Lung microvascular endothelial cell (primary cell): ENCODE results near the gene MAMDC2. TPM values are rescaled to one million over a fixed set of nuclear protein-coding genes. Genes with fewer than 3 reads are reported as not detected.
"Not testable (repeated sequence)": the region's sequence is repeated elsewhere in the genome, so short reads cannot be mapped to it uniquely, and the experiment has no call there.

ENCODE experiments used
- DNase-seq, 2 donors: peaks; one replicate each; pipeline versions ENCODE4 v3.0.0 to v3.0.0-alpha.2; 2010; ENCODE audit warnings: low read depth in 2 of 2
- total RNA-seq: library from RNA; depleted of rRNA; stranded (reverse); fragments of >200 nt; gene quantifications from 2 replicates; pipeline ENCODE4 v1.2.1, GENCODE V29; 2014

The MAMDC2 gene
- total RNA-seq, 1 donor from 2014 or later, result 0.79 TPM

DNA sequence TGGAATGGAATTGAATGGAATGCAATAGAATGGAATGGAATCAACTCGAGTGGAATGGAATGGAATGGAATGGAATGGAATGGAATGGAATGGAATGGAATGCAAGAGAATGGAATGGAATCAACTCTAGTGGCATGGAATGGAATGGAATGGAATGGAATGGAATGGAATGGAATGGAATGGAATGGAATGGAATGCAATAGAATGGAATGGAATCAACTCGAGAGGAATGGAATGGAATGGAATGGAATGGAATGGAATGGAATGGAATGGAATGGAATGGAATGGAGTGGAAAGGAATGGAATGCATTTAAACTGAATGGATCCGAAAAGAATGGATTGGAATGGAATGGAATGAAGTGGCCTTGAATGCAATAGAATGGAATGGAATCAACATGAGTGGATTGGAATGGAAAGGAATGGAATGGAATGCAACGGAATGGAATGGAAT is 5.5 kb upstream of the MAMDC2 start:
- not testable (repeated sequence) for DNase-seq

DNA sequence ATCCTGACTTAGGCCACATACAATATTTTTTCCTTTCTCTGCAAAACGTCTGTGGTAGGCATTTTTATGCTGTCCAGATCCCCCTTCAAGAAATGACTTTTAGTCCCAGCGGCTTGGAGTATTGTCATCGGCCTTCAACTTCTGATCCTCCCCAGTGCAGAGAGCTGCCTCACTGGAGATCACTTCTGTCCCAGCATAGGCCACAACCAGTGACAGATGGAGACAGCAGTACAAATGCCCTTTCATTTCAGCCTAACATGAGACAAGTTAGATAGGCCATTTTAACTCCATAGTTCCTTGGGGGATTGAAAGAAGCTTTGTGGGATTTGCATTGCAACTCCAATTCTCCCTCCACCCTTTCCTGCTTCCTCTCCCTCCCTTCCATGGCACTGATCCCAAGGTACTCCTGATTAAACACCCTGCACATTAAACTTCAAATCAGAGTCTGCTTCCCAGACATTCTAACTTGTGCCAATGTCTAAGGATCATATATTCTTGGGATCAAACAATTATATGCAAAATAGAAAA is 3.2 kb upstream of the MAMDC2 start:
- no peak for DNase-seq

DNA sequence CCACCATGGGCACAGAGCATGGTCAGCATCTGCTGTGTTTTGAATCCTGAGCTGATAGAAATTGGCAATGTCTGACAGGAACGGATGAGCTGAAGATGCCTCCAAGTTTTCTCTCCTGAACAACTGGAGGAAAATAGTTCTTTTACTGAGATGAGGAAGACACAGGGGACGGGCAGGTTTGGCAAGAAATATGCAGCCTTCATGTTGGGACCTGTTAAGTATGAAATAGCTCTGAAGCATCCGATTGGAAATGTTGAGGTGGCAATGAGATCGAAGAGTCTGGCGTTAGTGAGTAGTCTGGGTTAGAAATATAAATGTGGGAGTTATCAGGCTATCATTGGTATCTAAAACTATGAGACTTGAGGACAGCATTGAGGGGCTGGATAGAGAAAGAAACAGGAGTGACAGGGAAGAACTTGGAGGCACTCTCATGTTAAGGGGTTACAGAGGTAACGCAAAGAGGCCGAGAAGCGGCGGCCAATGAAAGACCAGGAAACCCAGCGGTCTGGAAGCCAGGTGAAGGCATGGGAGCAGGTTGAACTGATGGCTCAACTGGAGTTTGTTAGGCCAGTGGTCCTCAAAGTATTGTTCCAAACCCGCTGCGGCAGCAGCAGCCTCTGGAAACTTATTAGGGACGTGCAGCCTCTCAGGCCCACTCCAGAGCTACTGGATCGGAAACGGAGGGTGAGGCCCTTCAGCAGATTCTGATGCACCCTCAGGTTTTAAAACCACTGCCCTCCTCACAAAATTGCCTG is 1.0 kb upstream of the MAMDC2 start:
- DNase-seq, result no peak

DNA sequence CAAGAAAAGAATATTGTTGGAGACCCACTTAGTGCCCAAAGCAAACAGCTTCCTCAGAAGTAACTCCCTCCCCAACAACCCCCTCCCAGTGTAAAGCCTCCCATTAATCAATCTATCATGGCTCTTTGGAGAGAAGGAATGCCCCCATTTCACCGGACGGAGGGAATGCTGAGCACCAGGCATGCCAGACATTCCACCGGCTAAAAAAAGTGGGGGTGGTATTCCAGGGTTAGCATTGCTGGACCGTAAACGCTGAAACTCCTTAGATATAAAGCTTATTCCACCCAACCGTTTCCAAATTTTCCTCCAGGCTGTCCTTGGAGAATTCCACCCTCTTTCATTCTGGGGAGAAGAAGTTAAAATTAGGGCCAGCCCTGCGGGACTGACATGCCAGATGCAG is 363 bp upstream of the MAMDC2 start:
- DNase-seq, result no peak

DNA sequence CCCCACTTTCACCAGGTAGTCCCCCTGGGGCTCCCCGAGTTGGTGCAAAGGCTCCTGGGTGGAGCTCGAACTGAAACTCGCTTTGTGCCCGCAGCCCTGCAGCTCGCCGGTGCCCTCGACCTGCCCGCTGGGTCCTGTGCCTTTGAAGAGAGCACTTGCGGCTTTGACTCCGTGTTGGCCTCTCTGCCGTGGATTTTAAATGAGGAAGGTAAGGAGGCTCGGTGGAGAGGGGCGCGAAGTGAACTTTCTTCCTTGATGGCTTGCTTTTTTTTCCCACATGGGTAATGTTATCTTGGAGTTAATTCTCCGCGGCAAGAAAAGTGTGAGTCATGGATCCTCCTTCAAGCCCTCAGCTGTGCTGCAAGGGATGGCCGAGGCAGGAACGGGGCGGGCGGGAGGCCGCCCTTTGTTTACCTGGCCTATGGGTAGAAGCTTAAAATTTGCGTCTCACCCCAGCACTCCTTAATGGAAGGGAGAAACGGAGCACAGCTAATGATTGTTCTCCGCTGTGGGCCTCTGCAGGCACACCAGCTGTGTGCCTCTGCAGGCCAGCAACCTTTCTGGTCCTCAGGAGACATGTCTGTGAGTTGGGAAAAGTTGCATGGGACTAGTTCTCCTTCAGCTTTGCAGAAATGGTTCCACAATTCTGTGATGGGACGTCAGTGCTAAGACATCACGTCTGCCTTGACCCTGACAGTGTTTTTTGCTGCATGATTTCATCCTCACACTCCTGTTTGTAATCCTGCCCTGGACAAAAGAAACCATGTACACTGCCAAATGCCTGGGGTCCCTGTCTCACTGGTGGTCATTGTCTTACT is 1.1 kb downstream of the MAMDC2 start:
- DNase-seq, result peak; percentile 7 to 63

DNA sequence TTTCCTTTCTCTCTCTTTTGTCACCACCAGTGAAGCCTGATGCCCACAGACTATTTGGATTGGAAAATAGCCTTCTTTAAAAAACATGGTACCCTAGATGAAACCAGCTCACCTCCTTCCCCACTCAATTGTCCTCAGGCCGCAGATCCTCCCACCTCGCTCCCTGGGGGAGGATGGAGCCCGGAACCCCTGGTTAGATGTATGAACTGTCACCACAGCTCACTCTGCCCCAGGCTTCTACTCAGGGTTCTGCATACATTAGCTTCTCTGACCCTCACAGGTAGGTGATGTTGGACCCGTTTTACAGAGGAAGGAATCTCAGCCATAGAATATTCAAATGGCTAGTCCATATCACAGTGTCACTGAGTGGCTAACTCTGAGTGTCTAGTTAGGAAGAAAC is 1.8 kb downstream of the MAMDC2 start:
- no peak for DNase-seq

DNA sequence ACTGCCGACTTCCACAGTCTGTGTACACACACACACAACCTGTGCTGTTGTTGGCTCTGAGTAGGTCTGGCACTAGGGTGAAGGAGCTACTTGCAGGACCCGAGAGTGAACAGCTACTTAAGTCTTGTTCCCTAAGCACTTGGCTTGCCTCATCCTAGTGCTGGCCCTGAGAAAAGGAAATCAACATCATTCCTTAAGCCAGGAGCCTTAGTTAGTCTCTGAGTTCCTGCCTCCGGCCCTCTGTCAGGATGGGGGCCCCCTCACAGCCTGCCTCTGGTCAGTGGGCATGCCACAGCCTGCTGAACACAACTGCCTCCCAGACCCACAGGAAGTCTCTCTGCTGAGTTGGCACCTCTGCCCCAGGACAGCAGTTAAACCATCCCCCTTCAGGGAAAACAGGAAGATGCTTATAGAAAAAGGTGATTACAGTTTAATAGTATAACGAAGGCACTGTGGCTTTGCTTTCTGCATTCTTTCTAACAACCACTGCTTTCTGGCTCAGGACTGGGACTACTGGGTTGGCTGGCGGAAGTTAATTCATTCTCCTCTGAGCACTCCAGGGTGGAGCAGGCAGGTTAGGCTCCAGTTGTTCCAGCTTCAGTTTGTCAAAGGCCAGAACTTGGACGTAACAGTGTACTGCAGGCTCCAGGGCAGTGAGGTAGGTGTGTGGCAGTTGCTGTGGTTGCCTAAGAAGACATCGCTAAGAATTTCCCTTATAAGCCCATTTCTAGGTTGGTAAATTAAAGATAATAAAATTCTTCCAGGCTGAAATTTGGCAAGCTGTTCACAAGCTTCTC is 2.8 kb downstream of the MAMDC2 start:
- DNase-seq, result peak in 1 of 2 donors; percentile 54

DNA sequence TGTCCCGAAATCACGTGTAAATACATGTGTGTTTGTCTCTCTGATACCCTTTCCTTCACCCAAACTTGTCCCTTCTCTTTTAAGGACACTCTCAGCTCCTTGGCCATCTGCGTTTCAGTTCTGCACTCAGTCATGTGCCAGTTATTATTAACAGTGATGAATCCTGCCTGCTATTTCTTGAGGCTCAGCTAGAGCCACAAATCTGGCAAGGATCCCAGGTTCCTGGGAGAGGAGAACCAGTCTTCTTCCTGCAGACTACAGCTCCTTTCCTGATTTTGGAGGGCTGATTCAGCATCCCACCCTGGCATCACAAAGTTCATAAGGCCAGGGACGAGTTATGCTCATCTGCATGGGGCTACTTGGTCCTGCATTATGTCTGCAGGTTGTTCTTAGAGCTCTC is 5.6 kb downstream of the MAMDC2 start:
- peak in 1 of 2 donors; percentile 68 for DNase-seq

DNA sequence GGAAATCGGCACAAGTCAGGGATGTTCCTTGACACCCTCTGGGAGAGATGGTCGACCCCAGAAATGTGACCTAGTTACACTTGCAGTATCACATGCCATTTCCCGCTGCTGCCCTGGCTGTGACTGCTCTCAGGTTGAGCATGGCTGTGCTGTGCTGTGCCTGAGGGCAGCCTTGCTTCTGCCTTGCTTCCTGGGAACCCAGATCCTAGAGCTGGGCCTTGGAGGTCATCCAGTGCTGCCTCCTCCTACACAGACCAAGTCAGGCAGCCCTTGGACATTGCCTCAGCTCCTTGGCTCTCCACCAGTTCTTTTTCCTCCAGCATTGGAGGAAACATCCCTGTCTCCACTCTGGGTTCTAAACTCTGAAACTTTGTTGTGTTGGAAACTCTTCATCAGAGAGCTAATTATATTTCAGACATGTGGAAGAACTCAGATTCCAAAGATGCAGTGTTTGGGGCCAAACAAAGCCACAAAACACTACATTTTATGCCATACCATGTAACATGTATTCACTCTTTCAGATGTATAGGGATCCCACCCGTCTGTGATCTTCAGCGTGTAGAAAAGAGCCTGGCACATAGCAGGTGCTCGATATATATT is 6.1 kb downstream of the MAMDC2 start:
- no peak for DNase-seq

DNA sequence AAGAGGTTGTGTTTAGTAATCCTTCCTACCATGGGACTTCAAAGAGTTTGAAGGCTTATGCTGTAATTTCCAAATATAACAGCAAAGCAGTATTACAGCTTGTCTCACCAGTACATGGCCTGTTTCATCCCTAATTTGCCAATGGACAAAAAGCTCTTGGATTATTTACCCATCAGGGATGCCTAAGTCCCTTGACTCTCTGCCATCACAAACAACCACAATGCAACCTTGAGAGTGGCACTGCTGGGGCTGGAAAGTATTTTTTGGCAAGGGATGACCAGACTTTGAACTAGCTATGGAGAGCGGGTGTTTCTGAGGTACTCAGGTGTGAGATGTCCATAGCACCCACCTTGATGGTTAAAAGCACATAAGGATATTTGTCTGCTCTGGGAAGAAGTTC is 9.1 kb downstream of the MAMDC2 start:
- no peak for DNase-seq

DNA sequence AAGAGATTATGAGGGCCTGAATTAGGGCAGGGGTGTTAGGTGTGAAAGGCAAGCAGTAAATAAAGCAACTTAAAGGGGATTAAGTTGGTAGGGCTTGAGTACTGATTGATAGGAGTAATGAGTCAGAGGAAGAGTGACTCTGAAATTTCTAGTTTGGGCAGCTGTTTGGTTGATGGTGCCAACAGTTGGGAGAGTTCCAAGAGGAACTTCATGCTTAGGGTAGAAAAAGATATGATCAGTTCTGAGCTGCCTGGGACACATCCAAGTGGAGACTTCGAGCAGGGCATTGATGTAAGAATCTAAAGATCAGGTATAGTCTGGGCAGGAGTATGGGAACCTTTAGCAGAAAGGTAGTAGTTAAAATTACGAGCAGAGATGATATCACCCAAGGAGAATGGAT is 10.2 kb downstream of the MAMDC2 start:
- peak; percentile 7 to 86 for DNase-seq

DNA sequence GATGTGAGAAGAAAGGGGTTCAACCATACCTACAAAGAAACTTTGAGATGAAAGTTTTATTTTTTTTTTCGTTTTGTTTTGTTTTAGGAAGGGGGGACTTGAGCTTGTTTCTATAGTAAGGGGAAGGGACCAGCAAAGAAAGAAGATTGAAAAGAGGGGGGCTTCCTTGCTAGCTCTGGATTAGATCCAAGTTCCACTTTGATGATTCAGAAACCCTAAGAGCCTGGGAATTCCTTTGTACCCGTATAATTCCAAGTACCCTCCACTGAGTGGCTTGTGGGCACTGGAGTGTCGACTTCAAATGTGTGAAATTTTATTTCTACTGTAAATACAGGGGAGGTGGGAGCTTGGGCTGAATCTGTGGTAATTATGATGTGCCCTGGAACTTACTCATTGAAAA is 10.9 kb downstream of the MAMDC2 start:
- peak in 1 of 2 donors; percentile 60 for DNase-seq

DNA sequence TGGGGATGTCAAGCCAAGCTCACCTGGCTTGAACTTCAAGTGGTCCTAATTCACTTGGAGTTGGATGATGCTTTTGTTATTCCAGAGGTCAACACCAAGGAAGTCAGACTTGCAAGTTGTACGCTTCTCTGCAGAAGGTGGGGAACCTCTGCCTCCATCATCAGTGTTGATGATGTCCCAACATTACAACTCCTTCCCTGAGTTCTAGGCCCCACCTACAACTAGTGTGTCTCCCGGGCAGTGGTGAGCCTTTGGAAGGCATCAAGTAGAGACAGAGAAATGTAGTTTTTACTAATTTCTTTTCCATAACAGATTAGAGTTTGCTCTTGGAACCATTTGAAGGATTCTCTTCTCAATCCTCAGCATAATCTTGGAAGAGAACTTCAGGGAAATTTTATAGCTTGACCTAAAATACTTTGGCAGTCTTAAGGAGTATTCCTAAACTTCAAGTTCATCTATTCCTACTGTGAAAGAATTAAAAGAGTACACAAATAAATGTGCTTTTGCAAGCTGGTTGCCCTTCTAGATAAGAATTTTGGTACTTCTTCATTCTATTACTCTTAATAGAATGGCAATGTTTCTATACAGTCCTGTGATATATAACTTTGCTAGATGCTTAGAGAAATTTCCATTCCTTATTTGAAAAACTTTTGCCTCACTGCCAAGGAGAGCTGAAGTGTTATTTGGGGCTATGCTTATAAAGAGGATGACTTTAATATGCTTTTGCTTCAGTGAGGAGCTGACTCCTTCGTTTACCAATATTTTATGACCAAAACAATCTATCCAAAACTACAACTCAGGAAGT is 12.0 kb downstream of the MAMDC2 start:
- DNase-seq, result no peak

DNA sequence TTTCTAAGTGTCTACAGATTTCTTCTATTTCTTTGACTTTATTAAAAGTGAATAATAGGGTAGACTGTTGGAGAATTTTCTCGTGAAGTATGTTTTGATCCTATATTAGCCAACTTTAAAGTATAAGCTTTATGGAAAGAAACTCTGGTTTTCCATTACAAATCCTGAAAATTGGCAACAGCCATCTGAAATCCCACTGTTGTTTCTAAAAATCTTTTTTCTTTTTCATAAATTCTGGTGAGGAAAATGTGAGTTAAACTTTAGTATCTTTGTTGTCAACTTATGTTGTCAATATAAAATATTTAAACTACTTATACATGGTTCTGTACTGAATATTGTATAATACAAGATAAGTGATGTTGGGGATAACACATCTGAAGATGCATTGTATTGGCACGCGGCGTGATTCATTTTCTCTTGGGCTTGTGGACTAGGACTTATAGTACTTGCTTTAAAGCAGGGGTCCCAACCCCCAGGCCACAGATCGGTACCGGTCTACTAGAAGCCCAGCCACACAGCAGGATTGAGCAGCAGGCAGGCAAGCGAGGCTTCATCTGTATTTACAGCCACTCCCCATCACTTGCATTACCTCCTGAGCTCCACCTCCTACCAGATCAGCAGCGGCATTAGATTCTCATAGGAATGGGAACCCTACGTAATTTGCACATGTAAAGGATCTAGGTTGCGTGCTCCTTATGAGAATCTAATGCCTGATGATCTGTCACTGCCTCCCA is 12.7 kb downstream of the MAMDC2 start:
- DNase-seq, result no peak

DNA sequence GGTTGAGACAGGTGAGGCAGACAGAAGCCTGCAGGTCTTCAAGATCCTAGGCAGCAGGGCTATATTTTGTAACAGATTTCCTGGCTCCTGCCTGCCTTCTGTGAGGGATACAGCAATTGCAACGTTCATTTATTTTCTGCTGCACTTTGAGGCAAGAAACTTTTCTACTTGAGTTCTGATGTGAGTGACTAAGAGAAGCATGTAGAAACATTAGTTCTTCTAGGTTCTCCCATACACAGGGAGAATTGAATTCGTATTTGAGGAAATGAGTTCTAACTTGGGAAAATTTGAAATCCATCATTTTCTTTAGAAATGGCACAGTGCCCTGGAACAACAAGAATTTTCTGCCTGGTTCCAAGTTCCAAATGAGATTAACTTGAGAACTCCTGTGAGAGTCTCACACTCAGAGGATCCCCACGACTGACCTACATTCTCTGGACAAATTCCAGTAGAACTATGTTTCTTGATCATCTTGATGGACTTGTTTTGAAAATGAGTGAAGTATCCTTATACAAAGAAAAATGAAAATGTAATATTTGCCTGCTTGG is 15.0 kb downstream of the MAMDC2 start:
- peak in 1 of 2 donors; percentile 28 for DNase-seq

DNA sequence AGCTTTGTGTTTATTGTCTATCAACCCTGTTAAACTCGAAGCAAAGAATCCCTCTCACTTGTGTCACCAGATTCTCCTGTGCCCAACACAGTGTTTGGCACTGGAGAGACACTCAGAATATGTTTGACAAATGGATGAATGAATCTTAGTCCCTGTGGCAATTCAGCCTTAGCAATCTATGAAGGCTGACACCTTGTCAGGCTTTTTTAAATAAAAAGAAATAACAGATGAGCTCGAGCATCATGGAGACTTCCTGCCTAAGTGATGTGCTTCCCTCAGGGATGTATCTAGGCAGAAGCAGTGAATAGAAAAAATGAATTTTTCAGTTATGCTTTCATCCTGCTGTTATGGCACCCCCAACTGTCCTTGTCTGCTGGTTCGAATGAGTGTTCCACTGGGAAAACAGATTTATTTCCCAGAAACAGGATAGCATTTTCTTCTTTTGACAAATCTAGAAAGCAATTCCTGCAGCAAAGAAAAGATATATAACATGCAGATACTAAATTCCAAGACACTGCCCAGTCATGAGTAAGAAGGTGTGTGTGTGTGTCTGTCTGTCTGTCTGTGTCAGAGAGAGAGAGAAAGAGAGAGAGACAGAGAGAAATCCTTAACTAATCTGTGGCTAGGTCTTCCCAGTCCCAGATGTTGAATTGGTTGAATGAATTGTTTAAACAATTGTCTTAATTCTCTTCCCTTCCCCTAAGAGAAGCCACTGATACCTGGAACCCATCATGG is 16.7 kb downstream of the MAMDC2 start:
- no peak for DNase-seq

DNA sequence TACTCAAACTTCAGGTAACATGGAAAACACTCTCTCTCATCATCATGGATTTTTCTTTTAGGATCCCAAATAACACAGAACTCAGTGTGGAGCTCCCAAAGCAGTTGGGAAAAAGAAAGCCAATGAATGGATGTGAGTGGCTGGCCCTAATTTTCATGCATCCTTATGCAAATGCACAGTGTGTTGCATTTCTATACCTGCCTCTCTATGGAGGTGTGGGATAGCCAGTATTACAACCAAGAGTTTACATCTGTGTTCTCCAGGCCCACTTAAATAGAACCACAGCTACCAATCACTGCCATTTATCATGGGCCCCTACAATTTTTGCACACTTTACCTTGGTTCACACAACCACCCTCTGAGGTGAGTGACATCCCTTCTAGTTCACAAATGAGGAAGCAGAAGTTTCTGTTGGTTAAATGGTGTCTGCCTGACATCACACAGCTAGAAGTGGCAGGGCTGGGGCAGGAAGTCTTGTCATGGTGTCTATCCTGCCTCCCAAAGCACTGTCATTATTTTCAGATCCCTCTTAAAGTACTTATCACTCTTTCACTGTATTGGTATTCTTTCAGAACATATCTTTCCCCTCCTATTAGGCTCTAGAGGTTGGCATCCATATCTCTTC is 17.3 kb downstream of the MAMDC2 start:
- no peak for DNase-seq

DNA sequence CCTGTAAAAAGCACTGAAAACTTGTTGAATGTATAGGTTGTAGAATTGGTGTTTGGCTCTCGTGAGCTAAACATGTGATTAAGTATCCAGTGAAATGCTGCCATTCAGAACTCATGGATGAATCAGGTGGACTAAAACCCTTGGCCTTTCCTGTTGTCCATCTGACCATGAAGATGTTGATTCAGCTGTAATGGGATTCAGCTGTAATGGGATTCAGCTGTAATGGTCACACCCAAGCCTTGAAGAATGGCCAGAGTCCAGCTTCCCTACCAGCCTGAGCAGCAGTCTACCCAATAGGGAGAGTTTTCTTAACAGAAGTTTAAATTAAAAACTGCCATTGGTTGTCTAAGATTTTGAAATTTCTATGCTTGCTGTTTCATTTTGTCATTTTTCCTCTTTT is 18.1 kb downstream of the MAMDC2 start:
- DNase-seq, result peak in 1 of 2 donors; percentile 76
